A673 (cell line): Measurements from ENCODE around the gene PCID2. TPM values are rescaled to one million over a fixed set of nuclear protein-coding genes. Genes with fewer than 3 reads are reported as not detected.

Source experiments
- BruUV-seq: library from RNA; stranded (reverse); fragments of 400-500 nt; replicated peaks from 2 replicates; lab custom pipeline; 2021; lab: Mats Ljungman, UMichigan
- CTCF ChIA-PET: fragments of 300-600 bp; sonication (Branson Sonifier 250); formaldehyde crosslinking; loops from one replicate; lab custom pipeline; 2022; ENCODE audit warnings: antibody characterized with exemption; lab: Charles Lee
- POLR2A ChIA-PET: fragments of 300-600 bp; sonication (Branson Sonifier 250); formaldehyde crosslinking; loops from one replicate; lab custom pipeline; 2022; ENCODE audit warnings: antibody characterized with exemption; ENCODE audit not compliant: low non-redundant PET; lab: Charles Lee
- DNase-seq: peaks from one replicate; pipeline ENCODE4 v3.0.0-alpha.2; 2015; ENCODE audit warnings: low spot score
- H3K27ac ChIP-seq: fragments of 200-600 bp; sonication (generic); 2 replicates; pipeline ENCODE4 v1.5.1; 2016; ENCODE audit warnings: mixed run types, low read depth, mild to moderate bottlenecking, mixed read lengths, antibody characterized with exemption, low read length; ENCODE audit not compliant: poor library complexity, severe bottlenecking
- H3K27me3 ChIP-seq: fragments of 200-600 bp; sonication (generic); replicated peaks from 2 replicates; pipeline ENCODE4 v1.6.1; 2017; ENCODE audit warnings: mixed run types, low read depth, mild to moderate bottlenecking, mixed read lengths, antibody characterized with exemption, low read length; ENCODE audit not compliant: insufficient read depth, poor library complexity
- H3K36me3 ChIP-seq: fragments of 200-600 bp; sonication (generic); 2 replicates; pipeline ENCODE4 v1.6.1; 2016; ENCODE audit warnings: mixed run types, mild to moderate bottlenecking, mixed read lengths, antibody characterized with exemption, low read length; ENCODE audit not compliant: insufficient read depth, poor library complexity, severe bottlenecking
- H3K4me1 ChIP-seq: fragments of 200-600 bp; sonication (generic); 2 replicates; pipeline ENCODE4 v1.6.1; 2017; ENCODE audit warnings: mixed run types, mild to moderate bottlenecking, mixed read lengths, antibody characterized with exemption, low read length; ENCODE audit not compliant: insufficient read depth, poor library complexity, severe bottlenecking
- H3K4me3 ChIP-seq: fragments of 200-600 bp; sonication (generic); 2 replicates; pipeline ENCODE4 v1.5.1; 2016; ENCODE audit warnings: low read depth, mixed run types, mild to moderate bottlenecking, mixed read lengths, low read length; ENCODE audit not compliant: poor library complexity, severe bottlenecking
- H3K9me3 ChIP-seq: fragments of 200-600 bp; sonication (generic); 2 replicates; pipeline ENCODE4 v1.6.1; 2016; ENCODE audit warnings: mixed run types, low read depth, mild to moderate bottlenecking, mixed read lengths, antibody characterized with exemption, low read length; ENCODE audit not compliant: poor library complexity, severe bottlenecking
- CTCF ChIP-seq: fragments of 300-800, 200-600 bp; sonication (generic); conservative IDR thresholded peaks from 2 replicates; pipeline ENCODE4 v1.5.1; 2017; ENCODE audit warnings: low read depth, mild to moderate bottlenecking, antibody characterized with exemption, low read length, moderate library complexity, mixed read lengths
- EZH2 ChIP-seq: fragments of 200-600 bp; sonication (generic); IDR thresholded peaks from 2 replicates; pipeline ENCODE4 v1.6.1; 2017; ENCODE audit warnings: borderline replicate concordance, low read depth, mild to moderate bottlenecking, mixed read lengths, antibody characterized with exemption, low read length; ENCODE audit not compliant: poor library complexity, severe bottlenecking
- intact Hi-C: fragments of 100-400 bp; cut with micrococcal nuclease; formaldehyde crosslinking; loops from one replicate; pipeline ENCODE4 v1.10.0; 2022; ENCODE audit not compliant: unreplicated experiment
- total RNA-seq: library from RNA; stranded (reverse); gene quantifications from 2 replicates; pipeline ENCODE4 v1.2.3, GENCODE V29; 2021

PCID2 gene
- total RNA-seq, 1 experiment from 2014 or later = 67.5 TPM

DNA sequence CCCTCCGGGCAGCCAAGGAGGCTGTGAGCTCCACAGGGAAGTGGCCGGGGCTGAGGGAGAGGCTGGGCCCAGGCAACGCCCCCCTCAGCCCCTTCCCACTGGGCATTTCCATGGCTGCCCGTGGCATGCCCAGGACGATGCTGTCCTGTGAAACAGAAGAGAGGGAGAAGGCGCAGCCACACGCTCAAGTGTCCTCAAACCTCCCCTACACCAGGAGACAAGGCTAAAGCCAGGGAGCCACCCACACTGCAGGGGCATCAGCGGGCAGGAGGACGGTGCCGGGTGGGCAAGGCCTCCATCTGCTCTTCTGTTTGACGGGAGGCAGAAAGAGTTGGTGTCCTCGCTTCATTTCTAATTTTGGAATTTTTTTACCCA, 64.2 kb downstream of the PCID2 start:
- Histone ChIP-seq H3K4me3 (no peak overlapping the region), H3K9me3 (no peaks in the 10 kb centered on the region), H3K4me1 (no peaks in the 10 kb centered on the region), H3K27ac (no peak overlapping the region), H3K27me3 (no peaks in the 10 kb centered on the region), H3K36me3 (no peaks in the 10 kb centered on the region)
- ChIA-PET CTCF (no interaction called here), POLR2A (no interaction called here)
- intact Hi-C loops = no loop called here
- TF ChIP-seq CTCF = no peak
- no peak for TF ChIP-seq EZH2
- DNase-seq = no peak
- BruUV-seq = no TSS peak

DNA sequence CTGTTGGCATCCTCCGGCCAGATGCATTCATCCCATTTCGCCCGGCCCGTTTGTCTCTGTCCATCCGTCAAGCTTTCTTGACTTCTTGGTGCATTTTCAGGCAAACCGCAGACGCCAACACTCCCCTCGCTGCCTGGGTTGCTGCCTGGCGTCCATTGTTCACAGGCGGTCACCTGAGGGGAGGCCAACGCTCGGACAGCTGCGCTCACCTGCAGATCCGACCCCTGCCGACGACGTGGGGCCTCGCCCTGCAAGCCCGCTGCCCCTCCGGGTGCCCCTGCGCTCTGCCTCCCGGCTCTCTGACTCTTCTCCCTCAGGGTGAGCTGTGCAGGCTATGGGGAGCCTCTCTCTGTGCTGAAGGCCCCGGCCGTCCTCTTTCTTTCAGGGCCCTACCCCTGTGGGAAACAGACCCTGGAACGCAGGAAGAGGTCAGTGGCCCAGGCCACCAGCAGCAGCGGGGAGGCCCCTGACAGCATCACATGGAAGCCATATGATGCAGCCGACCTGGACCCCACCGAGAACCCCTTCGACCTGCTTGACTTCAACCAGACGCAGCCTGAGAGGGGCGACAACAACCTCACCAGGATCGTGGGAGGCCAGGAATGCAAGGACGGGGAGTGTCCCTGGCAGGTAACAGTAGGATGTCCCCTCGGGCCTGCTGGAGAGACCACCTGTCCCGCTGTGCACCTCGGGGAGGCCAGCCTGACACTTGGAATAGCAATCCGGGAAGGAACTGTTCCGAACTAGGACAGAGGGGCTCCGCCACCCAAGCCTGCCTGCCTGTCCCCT, 64.8 kb downstream of the PCID2 start:
- H3K9me3 ChIP-seq = no peaks in the 10 kb centered on the region
- TF ChIP-seq CTCF (no peak), EZH2 (no peak)
- no peaks in the 10 kb centered on the region for H3K27me3 ChIP-seq
- no peaks in the 10 kb centered on the region for H3K36me3 ChIP-seq
- BruUV-seq = no TSS peak
- DNase-seq = no peak
- CTCF ChIA-PET = no interaction called here
- POLR2A ChIA-PET = no interaction called here
- no peaks in the 10 kb centered on the region for H3K4me1 ChIP-seq
- H3K4me3 ChIP-seq = no peak overlapping the region
- intact Hi-C loops = no loop called here
- no peak overlapping the region for H3K27ac ChIP-seq

DNA sequence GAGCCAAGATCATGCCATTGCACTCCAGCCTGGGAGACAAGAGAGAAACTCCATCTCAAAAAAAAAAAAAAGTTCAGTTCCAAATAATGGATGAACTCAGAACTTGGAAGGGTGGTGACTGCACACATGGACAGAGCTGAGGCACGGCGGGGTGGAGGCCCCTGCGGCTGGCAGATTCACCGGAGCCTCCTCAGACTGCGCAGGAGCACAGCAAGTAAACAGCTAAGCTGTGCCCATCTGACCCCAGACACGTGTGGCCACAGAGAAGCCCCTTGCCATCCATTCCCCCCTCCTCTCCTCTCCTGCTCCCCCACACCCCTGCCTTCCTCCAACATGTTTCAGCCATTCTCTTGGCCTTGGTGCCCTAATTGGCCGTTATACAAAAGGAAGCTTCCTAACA, 65.6 kb downstream of the PCID2 start:
- DNase-seq = no peak
- POLR2A ChIA-PET = no interaction called here
- no peaks in the 10 kb centered on the region for H3K9me3 ChIP-seq

GRCh38 chr13:113141601-113141970, 66.9 kb downstream of the PCID2 start:
- Histone ChIP-seq H3K9me3 (no peaks in the 10 kb centered on the region), H3K27ac (no peak overlapping the region), H3K27me3 (no peaks in the 10 kb centered on the region), H3K4me1 (no peaks in the 10 kb centered on the region), H3K36me3 (no peaks in the 10 kb centered on the region), H3K4me3 (no peak overlapping the region)
- BruUV-seq = no TSS peak
- ChIA-PET POLR2A (no interaction called here), CTCF (no interaction called here)
- DNase-seq = no peak
- TF ChIP-seq EZH2 = no peak
- intact Hi-C loops = no loop called here

More for the DNA sequence above, 65.6 kb downstream of the PCID2 start:
- no peak for TF ChIP-seq EZH2
- intact Hi-C loops = no loop called here
- H3K27ac ChIP-seq = no peak overlapping the region
- no peaks in the 10 kb centered on the region for H3K4me1 ChIP-seq
- CTCF ChIA-PET = no interaction called here
- no TSS peak for BruUV-seq
- H3K36me3 ChIP-seq = no peaks in the 10 kb centered on the region
- H3K27me3 ChIP-seq = no peaks in the 10 kb centered on the region
- no peak overlapping the region for H3K4me3 ChIP-seq
